KOPT-K1 (cell line): ENCODE results near the gene JAZF1.

Experiments
- H3K27ac ChIP-seq: fragments of 200-600 bp; sonication (generic); 2 replicates; pipeline ENCODE4 v1.5.1; 2016; ENCODE audit warnings: antibody characterized with exemption, mild to moderate bottlenecking, low read depth, low read length; ENCODE audit not compliant: poor library complexity, severe bottlenecking
- H3K36me3 ChIP-seq: fragments of 200-600 bp; sonication (generic); 2 replicates; pipeline ENCODE4 v1.5.1; 2017; ENCODE audit warnings: antibody characterized with exemption, mild to moderate bottlenecking, low read length, moderate library complexity; ENCODE audit not compliant: insufficient read depth
- H3K9me3 ChIP-seq: fragments of 200-600 bp; sonication (generic); 2 replicates; pipeline ENCODE4 v1.5.1; 2017; ENCODE audit warnings: antibody characterized with exemption, low read length, mild to moderate bottlenecking; ENCODE audit not compliant: insufficient read depth, poor library complexity, severe bottlenecking

The JAZF1 gene

GRCh38 chr7:28055161-28055544 lies 125.4 kb downstream of the JAZF1 start:
- H3K27ac ChIP-seq, result no peak overlapping the region
- no peaks in the 10 kb centered on the region for H3K36me3 ChIP-seq
- no peaks in the 10 kb centered on the region for H3K9me3 ChIP-seq

GRCh38 chr7:28054531-28055160 lies 125.9 kb downstream of the JAZF1 start:
- Histone ChIP-seq H3K36me3 (no peaks in the 10 kb centered on the region), H3K9me3 (no peaks in the 10 kb centered on the region), H3K27ac (no peak overlapping the region)

- Histone ChIP-seq H3K27ac (no peak overlapping the region), H3K9me3 (no peaks in the 10 kb centered on the region), H3K36me3 (no peaks in the 10 kb centered on the region)
These were observed 127.7 kb downstream of the JAZF1 start for GRCh38 chr7:28052933-28053332.

- Histone ChIP-seq H3K36me3 (no peaks in the 10 kb centered on the region), H3K9me3 (no peaks in the 10 kb centered on the region), H3K27ac (no peak overlapping the region)
These were observed 131.9 kb downstream of the JAZF1 start for GRCh38 chr7:28048694-28049093.

- Histone ChIP-seq H3K27ac (no peak overlapping the region), H3K36me3 (no peaks in the 10 kb centered on the region)
These were observed 134.6 kb downstream of the JAZF1 start for GRCh38 chr7:28046035-28046434.

GRCh38 chr7:28045592-28045991 lies 135.0 kb downstream of the JAZF1 start:
- H3K27ac ChIP-seq, result no peak overlapping the region
- no peaks in the 10 kb centered on the region for H3K9me3 ChIP-seq
- H3K36me3 ChIP-seq, result no peaks in the 10 kb centered on the region

More at GRCh38 chr7:28046035-28046434, 134.6 kb downstream of the JAZF1 start:
- no peaks in the 10 kb centered on the region for H3K9me3 ChIP-seq

- H3K9me3 ChIP-seq, result no peaks in the 10 kb centered on the region
- H3K36me3 ChIP-seq, result no peaks in the 10 kb centered on the region
- H3K27ac ChIP-seq, result no peak overlapping the region
These were observed 135.8 kb downstream of the JAZF1 start for GRCh38 chr7:28044825-28045224.

GRCh38 chr7:28042721-28043120 lies 137.9 kb downstream of the JAZF1 start:
- H3K9me3 ChIP-seq, result no peaks in the 10 kb centered on the region
- no peaks in the 10 kb centered on the region for H3K36me3 ChIP-seq
- no peak overlapping the region for H3K27ac ChIP-seq

GRCh38 chr7:28041508-28042314 lies 138.9 kb downstream of the JAZF1 start:
- H3K9me3 ChIP-seq, result no peaks in the 10 kb centered on the region
- no peak overlapping the region for H3K27ac ChIP-seq
- no peaks in the 10 kb centered on the region for H3K36me3 ChIP-seq

GRCh38 chr7:28038175-28038797 lies 142.3 kb downstream of the JAZF1 start:
- Histone ChIP-seq H3K9me3 (no peaks in the 10 kb centered on the region), H3K36me3 (no peaks in the 10 kb centered on the region), H3K27ac (no peak overlapping the region)

GRCh38 chr7:28037220-28038010 lies 143.2 kb downstream of the JAZF1 start:
- Histone ChIP-seq H3K36me3 (no peaks in the 10 kb centered on the region), H3K27ac (no peak overlapping the region), H3K9me3 (no peaks in the 10 kb centered on the region)

- Histone ChIP-seq H3K27ac (no peak overlapping the region), H3K9me3 (no peaks in the 10 kb centered on the region), H3K36me3 (no peaks in the 10 kb centered on the region)
These were observed 143.9 kb downstream of the JAZF1 start for GRCh38 chr7:28036696-28037095.

GRCh38 chr7:28033386-28033785 lies 147.2 kb downstream of the JAZF1 start:
- H3K27ac ChIP-seq, result no peak overlapping the region
- no peaks in the 10 kb centered on the region for H3K9me3 ChIP-seq
- H3K36me3 ChIP-seq, result no peaks in the 10 kb centered on the region

- Histone ChIP-seq H3K36me3 (no peaks in the 10 kb centered on the region), H3K9me3 (no peaks in the 10 kb centered on the region), H3K27ac (no peak overlapping the region)
These were observed 147.7 kb downstream of the JAZF1 start for GRCh38 chr7:28032738-28033380.
